KMS-11 (cell line): ENCODE data around the gene ITGB6.
A peak's percentile ranks its signal among the peaks of the same experiment; 100 is the strongest.

Source experiments
- H2AFZ ChIP-seq: fragments of 200-600 bp; sonication (generic); 2 replicates; pipeline ENCODE4 v1.6.1; 2016; ENCODE audit warnings: antibody characterized with exemption, mixed run types, low read depth
- H3K27ac ChIP-seq: fragments of 200-600 bp; sonication (generic); 2 replicates; pipeline ENCODE4 v1.6.1; 2016; ENCODE audit warnings: mild to moderate bottlenecking, mixed run types
- H3K27me3 ChIP-seq: fragments of 200-600 bp; sonication (generic); 2 replicates; pipeline ENCODE4 v1.6.1; 2017; ENCODE audit warnings: mild to moderate bottlenecking, low read depth, mixed run types, moderate library complexity; ENCODE audit not compliant: insufficient read depth
- H3K36me3 ChIP-seq: fragments of 200-600 bp; sonication (generic); 2 replicates; pipeline ENCODE4 v1.6.1; 2017; ENCODE audit warnings: mild to moderate bottlenecking, mixed run types; ENCODE audit not compliant: insufficient read depth
- H3K4me1 ChIP-seq: fragments of 200-600 bp; sonication (generic); 2 replicates; pipeline ENCODE4 v1.6.1; 2016; ENCODE audit warnings: mild to moderate bottlenecking, low read depth, mixed run types; ENCODE audit not compliant: poor library complexity, severe bottlenecking
- H3K4me2 ChIP-seq: fragments of 200-600 bp; sonication (generic); 2 replicates; pipeline ENCODE4 v1.7.0; 2016; ENCODE audit warnings: mild to moderate bottlenecking, mixed run types
- H3K4me3 ChIP-seq: fragments of 200-600 bp; sonication (generic); IDR thresholded peaks from 2 replicates; pipeline ENCODE4 v1.6.1; 2017; ENCODE audit warnings: low read depth, low read length, mixed read lengths; ENCODE audit not compliant: insufficient read depth
- H3K79me2 ChIP-seq: fragments of 200-600 bp; sonication (generic); 2 replicates; pipeline ENCODE4 v1.6.1; 2016; ENCODE audit warnings: low read depth, mixed run types; ENCODE audit not compliant: insufficient read depth
- H3K9ac ChIP-seq: fragments of 200-600 bp; sonication (generic); 2 replicates; pipeline ENCODE4 v1.6.1; 2016; ENCODE audit warnings: mild to moderate bottlenecking, mixed run types
- H4K20me1 ChIP-seq: fragments of 200-600 bp; sonication (generic); 2 replicates; pipeline ENCODE4 v1.6.1; 2016; ENCODE audit warnings: mild to moderate bottlenecking, mixed run types; ENCODE audit not compliant: insufficient read depth
- TF ChIP-seq, protein P1 (sequence below): fragments of 200-600 bp; sonication (generic); conservative IDR thresholded peaks from 2 replicates; pipeline ENCODE4 v1.6.1; 2017; ENCODE audit warnings: low read depth, mild to moderate bottlenecking, antibody characterized with exemption, low read length, moderate library complexity, mixed read lengths

The ITGB6 gene

DNA sequence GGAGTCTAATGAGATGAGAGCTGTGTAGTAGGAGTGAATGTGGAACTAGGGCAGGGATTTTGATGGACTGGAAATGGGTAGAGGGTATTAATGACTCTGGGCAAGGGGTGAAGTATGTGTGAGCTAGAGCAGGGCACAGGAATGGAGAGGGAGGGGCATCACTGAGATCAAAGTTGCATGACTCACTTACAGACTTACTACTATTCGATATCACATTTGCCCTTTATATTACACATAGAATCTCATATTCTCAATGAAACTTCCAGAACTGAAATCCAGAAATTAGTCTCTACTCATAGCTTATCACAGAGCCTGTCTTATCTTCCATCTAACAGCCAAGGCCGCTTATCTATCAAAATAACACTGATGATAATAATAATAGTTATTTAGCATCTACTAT lies 20.0 kb upstream of the ITGB6 start:
- TF ChIP-seq, protein P1, sequence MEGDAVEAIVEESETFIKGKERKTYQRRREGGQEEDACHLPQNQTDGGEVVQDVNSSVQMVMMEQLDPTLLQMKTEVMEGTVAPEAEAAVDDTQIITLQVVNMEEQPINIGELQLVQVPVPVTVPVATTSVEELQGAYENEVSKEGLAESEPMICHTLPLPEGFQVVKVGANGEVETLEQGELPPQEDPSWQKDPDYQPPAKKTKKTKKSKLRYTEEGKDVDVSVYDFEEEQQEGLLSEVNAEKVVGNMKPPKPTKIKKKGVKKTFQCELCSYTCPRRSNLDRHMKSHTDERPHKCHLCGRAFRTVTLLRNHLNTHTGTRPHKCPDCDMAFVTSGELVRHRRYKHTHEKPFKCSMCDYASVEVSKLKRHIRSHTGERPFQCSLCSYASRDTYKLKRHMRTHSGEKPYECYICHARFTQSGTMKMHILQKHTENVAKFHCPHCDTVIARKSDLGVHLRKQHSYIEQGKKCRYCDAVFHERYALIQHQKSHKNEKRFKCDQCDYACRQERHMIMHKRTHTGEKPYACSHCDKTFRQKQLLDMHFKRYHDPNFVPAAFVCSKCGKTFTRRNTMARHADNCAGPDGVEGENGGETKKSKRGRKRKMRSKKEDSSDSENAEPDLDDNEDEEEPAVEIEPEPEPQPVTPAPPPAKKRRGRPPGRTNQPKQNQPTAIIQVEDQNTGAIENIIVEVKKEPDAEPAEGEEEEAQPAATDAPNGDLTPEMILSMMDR: no peak
- Histone ChIP-seq H3K27me3 (no peaks in the 10 kb centered on the region), H3K4me1 (peaks cover 61% of the 10 kb centered on the region), H3K27ac (peak overlapping the region; percentile 33; the same call in 1 of the 2 replicates), H3K4me3 (no peak overlapping the region), H3K9ac (no peak overlapping the region), H4K20me1 (no peaks in the 10 kb centered on the region), H3K79me2 (no peaks in the 10 kb centered on the region), H3K4me2 (peak overlapping the region; percentile 52), H3K36me3 (no peaks in the 10 kb centered on the region), H2AFZ (peak overlapping the region; percentile 27; the same call in 1 of the 2 replicates)

- H3K27me3 ChIP-seq: no peaks in the 10 kb centered on the region
- no peak overlapping the region for H3K27ac ChIP-seq
- no peaks in the 10 kb centered on the region for H4K20me1 ChIP-seq
- no peak overlapping the region for H3K9ac ChIP-seq
- peak overlapping the region; percentile 70 for H3K4me2 ChIP-seq
- no peak overlapping the region for H3K4me3 ChIP-seq
- TF ChIP-seq, protein P1: no peak
- no peak overlapping the region for H2AFZ ChIP-seq
- H3K4me1 ChIP-seq: peaks cover 49% of the 10 kb centered on the region
- no peaks in the 10 kb centered on the region for H3K79me2 ChIP-seq
- H3K36me3 ChIP-seq: no peaks in the 10 kb centered on the region
Measured at GRCh38 chr2:160214461-160215445, 14.7 kb upstream of the ITGB6 start.

- H4K20me1 ChIP-seq: no peaks in the 10 kb centered on the region
- H3K9ac ChIP-seq: no peak overlapping the region
- TF ChIP-seq, protein P1: no peak
- peaks cover 58% of the 10 kb centered on the region for H3K4me1 ChIP-seq
- no peak overlapping the region for H3K4me3 ChIP-seq
- no peak overlapping the region for H2AFZ ChIP-seq
- H3K27ac ChIP-seq: no peak overlapping the region
- H3K4me2 ChIP-seq: peak overlapping the region; percentile 70
- no peaks in the 10 kb centered on the region for H3K36me3 ChIP-seq
- no peaks in the 10 kb centered on the region for H3K79me2 ChIP-seq
- H3K27me3 ChIP-seq: no peaks in the 10 kb centered on the region
Measured at GRCh38 chr2:160213511-160213910, 13.4 kb upstream of the ITGB6 start.

GRCh38 chr2:160210599-160211138 lies 10.6 kb upstream of the ITGB6 start:
- no peak overlapping the region for H3K9ac ChIP-seq
- TF ChIP-seq, protein P1: peak; percentile 56; the same call in 1 of the 2 replicates
- no peaks in the 10 kb centered on the region for H3K79me2 ChIP-seq
- H3K4me2 ChIP-seq: peak overlapping the region; percentile 76; the same call in 1 of the 2 replicates
- no peak overlapping the region for H3K27ac ChIP-seq
- H3K27me3 ChIP-seq: no peaks in the 10 kb centered on the region
- peaks cover 82% of the 10 kb centered on the region for H3K4me1 ChIP-seq
- no peak overlapping the region for H2AFZ ChIP-seq
- H4K20me1 ChIP-seq: no peaks in the 10 kb centered on the region
- H3K4me3 ChIP-seq: no peak overlapping the region
- H3K36me3 ChIP-seq: no peaks in the 10 kb centered on the region
